ENCODE results near the gene DNAJB14.

DNA sequence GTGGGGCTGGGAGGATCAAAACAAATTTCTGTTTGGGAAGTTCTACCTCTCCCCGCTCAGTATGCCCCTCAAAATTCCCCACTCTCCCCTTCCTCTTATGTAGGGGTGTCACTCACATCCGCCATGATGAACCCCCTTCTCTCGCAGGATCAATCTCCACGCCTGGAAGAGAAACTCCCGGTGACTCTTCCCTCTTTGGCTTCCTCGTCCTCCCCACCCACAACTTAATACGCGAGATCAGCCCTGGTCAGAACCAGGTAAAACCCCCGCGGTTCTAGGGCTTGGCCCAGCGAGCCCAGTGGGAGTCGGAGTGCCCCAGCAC is 52.6 kb downstream of the DNAJB14 start:
- TF ChIP-seq, protein P1, sequence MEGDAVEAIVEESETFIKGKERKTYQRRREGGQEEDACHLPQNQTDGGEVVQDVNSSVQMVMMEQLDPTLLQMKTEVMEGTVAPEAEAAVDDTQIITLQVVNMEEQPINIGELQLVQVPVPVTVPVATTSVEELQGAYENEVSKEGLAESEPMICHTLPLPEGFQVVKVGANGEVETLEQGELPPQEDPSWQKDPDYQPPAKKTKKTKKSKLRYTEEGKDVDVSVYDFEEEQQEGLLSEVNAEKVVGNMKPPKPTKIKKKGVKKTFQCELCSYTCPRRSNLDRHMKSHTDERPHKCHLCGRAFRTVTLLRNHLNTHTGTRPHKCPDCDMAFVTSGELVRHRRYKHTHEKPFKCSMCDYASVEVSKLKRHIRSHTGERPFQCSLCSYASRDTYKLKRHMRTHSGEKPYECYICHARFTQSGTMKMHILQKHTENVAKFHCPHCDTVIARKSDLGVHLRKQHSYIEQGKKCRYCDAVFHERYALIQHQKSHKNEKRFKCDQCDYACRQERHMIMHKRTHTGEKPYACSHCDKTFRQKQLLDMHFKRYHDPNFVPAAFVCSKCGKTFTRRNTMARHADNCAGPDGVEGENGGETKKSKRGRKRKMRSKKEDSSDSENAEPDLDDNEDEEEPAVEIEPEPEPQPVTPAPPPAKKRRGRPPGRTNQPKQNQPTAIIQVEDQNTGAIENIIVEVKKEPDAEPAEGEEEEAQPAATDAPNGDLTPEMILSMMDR (conservative IDR thresholded peaks at IDR 0.05; ENCODE audit: low read depth in 2 of 2), result no peak
- TF ChIP-seq EZH2 (IDR thresholded peaks at IDR 0.05; ENCODE audit: low read depth, unreplicated experiment) (no peak), NANOG (IDR thresholded peaks at IDR 0.05; ENCODE audit: borderline replicate concordance) (no peak), EZH2phosphoT487 (IDR thresholded peaks at IDR 0.05; ENCODE audit: unreplicated experiment) (no peak), POLR2AphosphoS5 (IDR thresholded peaks at IDR 0.05; ENCODE audit: low read depth) (no peak)
- TF ChIP-seq, protein P2, sequence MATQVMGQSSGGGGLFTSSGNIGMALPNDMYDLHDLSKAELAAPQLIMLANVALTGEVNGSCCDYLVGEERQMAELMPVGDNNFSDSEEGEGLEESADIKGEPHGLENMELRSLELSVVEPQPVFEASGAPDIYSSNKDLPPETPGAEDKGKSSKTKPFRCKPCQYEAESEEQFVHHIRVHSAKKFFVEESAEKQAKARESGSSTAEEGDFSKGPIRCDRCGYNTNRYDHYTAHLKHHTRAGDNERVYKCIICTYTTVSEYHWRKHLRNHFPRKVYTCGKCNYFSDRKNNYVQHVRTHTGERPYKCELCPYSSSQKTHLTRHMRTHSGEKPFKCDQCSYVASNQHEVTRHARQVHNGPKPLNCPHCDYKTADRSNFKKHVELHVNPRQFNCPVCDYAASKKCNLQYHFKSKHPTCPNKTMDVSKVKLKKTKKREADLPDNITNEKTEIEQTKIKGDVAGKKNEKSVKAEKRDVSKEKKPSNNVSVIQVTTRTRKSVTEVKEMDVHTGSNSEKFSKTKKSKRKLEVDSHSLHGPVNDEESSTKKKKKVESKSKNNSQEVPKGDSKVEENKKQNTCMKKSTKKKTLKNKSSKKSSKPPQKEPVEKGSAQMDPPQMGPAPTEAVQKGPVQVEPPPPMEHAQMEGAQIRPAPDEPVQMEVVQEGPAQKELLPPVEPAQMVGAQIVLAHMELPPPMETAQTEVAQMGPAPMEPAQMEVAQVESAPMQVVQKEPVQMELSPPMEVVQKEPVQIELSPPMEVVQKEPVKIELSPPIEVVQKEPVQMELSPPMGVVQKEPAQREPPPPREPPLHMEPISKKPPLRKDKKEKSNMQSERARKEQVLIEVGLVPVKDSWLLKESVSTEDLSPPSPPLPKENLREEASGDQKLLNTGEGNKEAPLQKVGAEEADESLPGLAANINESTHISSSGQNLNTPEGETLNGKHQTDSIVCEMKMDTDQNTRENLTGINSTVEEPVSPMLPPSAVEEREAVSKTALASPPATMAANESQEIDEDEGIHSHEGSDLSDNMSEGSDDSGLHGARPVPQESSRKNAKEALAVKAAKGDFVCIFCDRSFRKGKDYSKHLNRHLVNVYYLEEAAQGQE (IDR thresholded peaks at IDR 0.05; ENCODE audit: unreplicated experiment), result no peak
- TF ChIP-seq, protein P3, sequence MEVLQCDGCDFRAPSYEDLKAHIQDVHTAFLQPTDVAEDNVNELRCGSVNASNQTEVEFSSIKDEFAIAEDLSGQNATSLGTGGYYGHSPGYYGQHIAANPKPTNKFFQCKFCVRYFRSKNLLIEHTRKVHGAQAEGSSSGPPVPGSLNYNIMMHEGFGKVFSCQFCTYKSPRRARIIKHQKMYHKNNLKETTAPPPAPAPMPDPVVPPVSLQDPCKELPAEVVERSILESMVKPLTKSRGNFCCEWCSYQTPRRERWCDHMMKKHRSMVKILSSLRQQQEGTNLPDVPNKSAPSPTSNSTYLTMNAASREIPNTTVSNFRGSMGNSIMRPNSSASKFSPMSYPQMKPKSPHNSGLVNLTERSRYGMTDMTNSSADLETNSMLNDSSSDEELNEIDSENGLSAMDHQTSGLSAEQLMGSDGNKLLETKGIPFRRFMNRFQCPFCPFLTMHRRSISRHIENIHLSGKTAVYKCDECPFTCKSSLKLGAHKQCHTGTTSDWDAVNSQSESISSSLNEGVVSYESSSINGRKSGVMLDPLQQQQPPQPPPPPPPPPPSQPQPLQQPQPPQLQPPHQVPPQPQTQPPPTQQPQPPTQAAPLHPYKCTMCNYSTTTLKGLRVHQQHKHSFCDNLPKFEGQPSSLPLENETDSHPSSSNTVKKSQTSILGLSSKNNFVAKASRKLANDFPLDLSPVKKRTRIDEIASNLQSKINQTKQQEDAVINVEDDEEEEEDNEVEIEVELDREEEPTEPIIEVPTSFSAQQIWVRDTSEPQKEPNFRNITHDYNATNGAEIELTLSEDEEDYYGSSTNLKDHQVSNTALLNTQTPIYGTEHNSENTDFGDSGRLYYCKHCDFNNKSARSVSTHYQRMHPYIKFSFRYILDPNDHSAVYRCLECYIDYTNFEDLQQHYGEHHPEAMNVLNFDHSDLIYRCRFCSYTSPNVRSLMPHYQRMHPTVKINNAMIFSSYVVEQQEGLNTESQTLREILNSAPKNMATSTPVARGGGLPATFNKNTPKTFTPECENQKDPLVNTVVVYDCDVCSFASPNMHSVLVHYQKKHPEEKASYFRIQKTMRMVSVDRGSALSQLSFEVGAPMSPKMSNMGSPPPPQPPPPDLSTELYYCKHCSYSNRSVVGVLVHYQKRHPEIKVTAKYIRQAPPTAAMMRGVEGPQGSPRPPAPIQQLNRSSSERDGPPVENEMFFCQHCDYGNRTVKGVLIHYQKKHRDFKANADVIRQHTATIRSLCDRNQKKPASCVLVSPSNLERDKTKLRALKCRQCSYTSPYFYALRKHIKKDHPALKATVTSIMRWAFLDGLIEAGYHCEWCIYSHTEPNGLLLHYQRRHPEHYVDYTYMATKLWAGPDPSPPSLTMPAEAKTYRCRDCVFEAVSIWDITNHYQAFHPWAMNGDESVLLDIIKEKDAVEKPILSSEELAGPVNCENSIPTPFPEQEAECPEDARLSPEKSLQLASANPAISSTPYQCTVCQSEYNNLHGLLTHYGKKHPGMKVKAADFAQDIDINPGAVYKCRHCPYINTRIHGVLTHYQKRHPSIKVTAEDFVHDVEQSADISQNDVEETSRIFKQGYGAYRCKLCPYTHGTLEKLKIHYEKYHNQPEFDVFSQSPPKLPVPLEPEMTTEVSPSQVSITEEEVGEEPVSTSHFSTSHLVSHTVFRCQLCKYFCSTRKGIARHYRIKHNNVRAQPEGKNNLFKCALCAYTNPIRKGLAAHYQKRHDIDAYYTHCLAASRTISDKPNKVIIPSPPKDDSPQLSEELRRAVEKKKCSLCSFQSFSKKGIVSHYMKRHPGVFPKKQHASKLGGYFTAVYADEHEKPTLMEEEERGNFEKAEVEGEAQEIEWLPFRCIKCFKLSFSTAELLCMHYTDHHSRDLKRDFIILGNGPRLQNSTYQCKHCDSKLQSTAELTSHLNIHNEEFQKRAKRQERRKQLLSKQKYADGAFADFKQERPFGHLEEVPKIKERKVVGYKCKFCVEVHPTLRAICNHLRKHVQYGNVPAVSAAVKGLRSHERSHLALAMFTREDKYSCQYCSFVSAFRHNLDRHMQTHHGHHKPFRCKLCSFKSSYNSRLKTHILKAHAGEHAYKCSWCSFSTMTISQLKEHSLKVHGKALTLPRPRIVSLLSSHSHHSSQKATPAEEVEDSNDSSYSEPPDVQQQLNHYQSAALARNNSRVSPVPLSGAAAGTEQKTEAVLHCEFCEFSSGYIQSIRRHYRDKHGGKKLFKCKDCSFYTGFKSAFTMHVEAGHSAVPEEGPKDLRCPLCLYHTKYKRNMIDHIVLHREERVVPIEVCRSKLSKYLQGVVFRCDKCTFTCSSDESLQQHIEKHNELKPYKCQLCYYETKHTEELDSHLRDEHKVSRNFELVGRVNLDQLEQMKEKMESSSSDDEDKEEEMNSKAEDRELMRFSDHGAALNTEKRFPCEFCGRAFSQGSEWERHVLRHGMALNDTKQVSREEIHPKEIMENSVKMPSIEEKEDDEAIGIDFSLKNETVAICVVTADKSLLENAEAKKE (CRISPR knock-in tag; IDR thresholded peaks at IDR 0.05), result no peak
